HG03159 (cell line): ENCODE measurements around the gene RAB3IL1.

Source experiments
- ATAC-seq: cut with Tn5 transposase; IDR thresholded peaks from one replicate; pipeline ENCODE4 v1.9.1; 2021; ENCODE audit warnings: mild to moderate bottlenecking, moderate library complexity; ENCODE audit not compliant: unreplicated experiment

Gene RAB3IL1

DNA sequence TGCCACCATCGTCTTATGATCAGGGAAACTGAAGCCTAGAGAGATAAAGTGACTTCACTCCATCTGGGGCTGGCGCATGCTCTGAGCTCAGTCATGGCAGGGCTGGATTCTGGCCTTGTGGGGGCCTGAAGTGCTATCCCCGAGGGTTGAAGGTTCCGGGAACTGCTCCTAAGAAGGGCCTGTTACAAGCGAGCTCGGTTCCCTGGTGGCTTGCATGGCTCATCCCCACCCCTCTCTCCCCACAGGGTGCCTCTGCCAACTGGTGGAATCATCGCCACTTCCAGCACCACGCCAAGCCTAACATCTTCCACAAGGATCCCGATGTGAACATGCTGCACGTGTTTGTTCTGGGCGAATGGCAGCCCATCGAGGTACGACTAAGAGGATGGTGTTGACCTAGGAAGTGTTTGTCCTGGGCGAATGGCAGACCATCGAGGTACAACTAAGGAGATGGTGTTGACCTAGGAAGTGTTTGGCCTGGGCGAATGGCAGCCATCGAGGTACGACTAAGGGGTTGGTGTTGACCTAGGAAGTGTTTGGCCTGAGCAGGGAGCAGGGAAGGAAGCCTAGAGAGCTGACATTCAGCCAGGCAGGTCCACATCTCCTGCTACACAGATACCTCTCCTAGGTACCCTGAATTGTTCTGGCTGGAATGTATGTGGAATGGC is 69.3 kb downstream of the RAB3IL1 start:
- ATAC-seq, result no peak
